Measurements from ENCODE around the gene NEMP2.

The NEMP2 gene

GRCh38 chr2:190457256-190457655 is 77.3 kb downstream of the NEMP2 start:
- no peak for DNase-seq (ENCODE audit: low read depth)

- no peak for DNase-seq (ENCODE audit: low read depth)
Observed at GRCh38 chr2:190456833-190457232, 77.7 kb downstream of the NEMP2 start.

GRCh38 chr2:190455358-190456095 is 79.0 kb downstream of the NEMP2 start:
- DNase-seq (ENCODE audit: low read depth) = no peak

- DNase-seq (ENCODE audit: low read depth) = no peak
Observed at GRCh38 chr2:190454795-190455194, 79.7 kb downstream of the NEMP2 start.

Measured in stromal cell of bone marrow (primary cell).